HepG2 (cell line): ENCODE data around the gene C11orf24. TPM values are rescaled to one million over a fixed set of nuclear protein-coding genes. Genes with fewer than 3 reads are reported as not detected.

ENCODE experiments used
- ARNT2 ChIP-seq: sonication (generic); formaldehyde crosslinking; IDR thresholded peaks from 2 replicates; pipeline ENCODE4 v1.8.0; 2022; ENCODE audit warnings: mild to moderate bottlenecking, low read depth, missing genetic modification reagents, moderate library complexity
- CCDC6 ChIP-seq: sonication (generic); formaldehyde crosslinking; IDR thresholded peaks from 2 replicates; pipeline ENCODE4 v1.8.1; 2022; ENCODE audit warnings: mild to moderate bottlenecking, missing genetic modification reagents, moderate library complexity
- CHD2 ChIP-seq: IDR thresholded peaks from 2 replicates; pipeline ENCODE4 v1.6.1; 2011; ENCODE audit warnings: low read depth, low read length, improper control_type of control experiment
- DBP ChIP-seq: sonication (generic); formaldehyde crosslinking; IDR thresholded peaks from 2 replicates; pipeline ENCODE4 v1.4.0; 2020; ENCODE audit warnings: missing genetic modification reagents; ENCODE audit errors: not compliant biosample characterization
- MYC ChIP-seq: sonication (generic); formaldehyde crosslinking; IDR thresholded peaks from 2 replicates; pipeline ENCODE4 v1.9.0; 2021; ENCODE audit warnings: missing genetic modification reagents, borderline replicate concordance
- NCOA1 ChIP-seq: sonication (generic); formaldehyde crosslinking; IDR thresholded peaks from 2 replicates; pipeline ENCODE4 v1.9.0; 2021; ENCODE audit warnings: missing genetic modification reagents
- POGK ChIP-seq: sonication (generic); formaldehyde crosslinking; conservative IDR thresholded peaks from 2 replicates; pipeline ENCODE4 v1.8.0; 2022; ENCODE audit warnings: mild to moderate bottlenecking, moderate library complexity, missing genetic modification reagents
- SAFB2 ChIP-seq: sonication (generic); formaldehyde crosslinking; IDR thresholded peaks from 2 replicates; pipeline ENCODE4 v1.5.1; 2020; ENCODE audit warnings: missing genetic modification reagents, low read depth, mild to moderate bottlenecking, borderline replicate concordance
- SMARCE1 ChIP-seq: fragments of 450-650 bp; IDR thresholded peaks from 2 replicates; pipeline ENCODE4 v1.6.1; 2017; ENCODE audit warnings: borderline replicate concordance
- XRCC5 ChIP-seq: fragments of 200-400 bp; formaldehyde crosslinking; optimal IDR thresholded peaks from 2 replicates; pipeline ENCODE3; 2017; ENCODE audit warnings: mild to moderate bottlenecking, low read length
- YEATS4 ChIP-seq: sonication (generic); formaldehyde crosslinking; IDR thresholded peaks from 2 replicates; pipeline ENCODE4 v1.4.0; 2020; ENCODE audit warnings: missing genetic modification reagents, borderline replicate concordance
- ZBTB34 ChIP-seq: sonication (generic); formaldehyde crosslinking; IDR thresholded peaks from 2 replicates; pipeline ENCODE4 v1.8.0; 2022; ENCODE audit warnings: mild to moderate bottlenecking, missing genetic modification reagents
- ZEB1 ChIP-seq: IDR thresholded peaks from 2 replicates; pipeline ENCODE4 v1.6.1; 2012; ENCODE audit warnings: mild to moderate bottlenecking, low read depth, inconsistent platforms; ENCODE audit not compliant: insufficient replicate concordance
- ZNF432 ChIP-seq: sonication (generic); formaldehyde crosslinking; IDR thresholded peaks from 2 replicates; pipeline ENCODE4 v1.5.0; 2020; ENCODE audit warnings: missing genetic modification reagents, mild to moderate bottlenecking, borderline replicate concordance
- ZNF713 ChIP-seq: sonication (generic); formaldehyde crosslinking; IDR thresholded peaks from 2 replicates; pipeline ENCODE4 v1.4.0; 2020; ENCODE audit warnings: mild to moderate bottlenecking, missing genetic modification reagents
- ZNF761 ChIP-seq: sonication (generic); formaldehyde crosslinking; conservative IDR thresholded peaks from 2 replicates; pipeline ENCODE4 v1.4.0; 2020; ENCODE audit warnings: mild to moderate bottlenecking, missing genetic modification reagents
- ZXDC ChIP-seq: sonication (generic); formaldehyde crosslinking; IDR thresholded peaks from 2 replicates; pipeline ENCODE4 v1.5.0; 2020; ENCODE audit warnings: mild to moderate bottlenecking, missing genetic modification reagents
- polyA plus RNA-seq, 8 experiments: library from polyadenylated mRNA; depleted of rRNA in 3 of 8; stranded (reverse) in 7 of 8; unstranded in 1 of 8; fragments of >200 nt; fragmentation: Illumina TruSeq in 4 of 8; extraction: Trizol in 4 of 8; gene quantifications; 2 replicates each; pipeline versions ENCODE4 v1.2.1 to v1.2.3, GENCODE V29; 2011 to 2016; ENCODE audit warnings: low read depth in 4 of 8, missing spikeins in 1 of 8, mixed read lengths in 1 of 8; ENCODE audit not compliant: insufficient read depth in 1 of 8
- total RNA-seq, 5 experiments: library from RNA; depleted of rRNA; stranded (reverse); fragments of >200 nt; fragmentation: Illumina TruSeq; extraction: Trizol; gene quantifications; 2 replicates each; pipeline ENCODE4 v1.2.3, GENCODE V29; 2016; ENCODE audit warnings: low read depth in 1 of 5
- TF ChIP-seq, protein P1 (sequence below): sonication (generic); formaldehyde crosslinking; IDR thresholded peaks from 2 replicates; pipeline ENCODE4 v1.4.0; 2020; ENCODE audit warnings: missing genetic modification reagents
- TF ChIP-seq, protein P2 (sequence below): sonication (generic); formaldehyde crosslinking; IDR thresholded peaks from 2 replicates; pipeline ENCODE4 v1.8.1; 2023; ENCODE audit warnings: missing genetic modification reagents, inconsistent platforms, borderline replicate concordance

Gene C11orf24
- total and polyA plus RNA-seq, 2 of the 13 experiments (the other 11 are each of a cell fraction or from before 2014, with no cell fraction given), result 52.9 to 55.5 TPM

DNA sequence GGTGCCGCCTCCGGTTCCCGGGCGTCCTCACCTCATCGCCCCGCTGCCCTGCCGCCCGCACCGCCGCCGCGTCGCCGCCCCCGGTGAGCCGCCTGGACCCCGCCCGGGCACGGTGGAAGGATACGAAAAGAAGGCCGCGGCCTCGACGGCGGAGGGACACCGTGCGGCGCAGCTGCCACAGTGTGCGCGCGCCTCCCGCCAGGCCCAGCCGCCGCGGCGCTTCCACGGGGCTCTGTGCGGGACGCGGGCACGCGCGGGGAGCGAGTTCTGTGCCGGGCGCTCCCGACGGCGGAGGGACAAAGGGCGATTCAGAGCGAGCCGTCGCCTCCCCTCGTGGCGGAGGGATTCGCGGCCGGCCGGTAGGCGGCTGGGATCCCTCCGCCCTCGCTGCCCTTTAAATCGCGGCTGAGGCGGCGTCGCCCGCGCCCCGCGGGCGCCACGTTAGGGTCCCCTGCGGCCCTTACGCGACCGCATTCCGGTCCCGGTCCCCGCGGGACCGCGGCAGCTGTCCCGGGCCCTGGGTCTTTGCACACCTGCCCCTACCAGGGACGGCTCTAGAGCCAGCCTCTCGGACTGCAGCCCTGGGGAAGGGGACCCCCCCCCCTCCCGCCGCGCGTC is 58.1 kb downstream of the C11orf24 start (continued):
- TF ChIP-seq, protein P1, sequence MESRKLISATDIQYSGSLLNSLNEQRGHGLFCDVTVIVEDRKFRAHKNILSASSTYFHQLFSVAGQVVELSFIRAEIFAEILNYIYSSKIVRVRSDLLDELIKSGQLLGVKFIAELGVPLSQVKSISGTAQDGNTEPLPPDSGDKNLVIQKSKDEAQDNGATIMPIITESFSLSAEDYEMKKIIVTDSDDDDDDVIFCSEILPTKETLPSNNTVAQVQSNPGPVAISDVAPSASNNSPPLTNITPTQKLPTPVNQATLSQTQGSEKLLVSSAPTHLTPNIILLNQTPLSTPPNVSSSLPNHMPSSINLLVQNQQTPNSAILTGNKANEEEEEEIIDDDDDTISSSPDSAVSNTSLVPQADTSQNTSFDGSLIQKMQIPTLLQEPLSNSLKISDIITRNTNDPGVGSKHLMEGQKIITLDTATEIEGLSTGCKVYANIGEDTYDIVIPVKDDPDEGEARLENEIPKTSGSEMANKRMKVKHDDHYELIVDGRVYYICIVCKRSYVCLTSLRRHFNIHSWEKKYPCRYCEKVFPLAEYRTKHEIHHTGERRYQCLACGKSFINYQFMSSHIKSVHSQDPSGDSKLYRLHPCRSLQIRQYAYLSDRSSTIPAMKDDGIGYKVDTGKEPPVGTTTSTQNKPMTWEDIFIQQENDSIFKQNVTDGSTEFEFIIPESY, result no peak
- peak; percentile 80 for TF ChIP-seq POGK
- no peak for TF ChIP-seq ZXDC (CRISPR knock-in tag)
- TF ChIP-seq CCDC6 (CRISPR knock-in tag), result no peak
- TF ChIP-seq NCOA1 (CRISPR knock-in tag), result no peak
- peak; percentile 47; the same call in 1 of the 2 replicates for TF ChIP-seq ARNT2
- no peak for TF ChIP-seq ZNF713 (CRISPR knock-in tag)
- peak; percentile 44; the same call in 1 of the 2 replicates for TF ChIP-seq SAFB2
- peak; percentile 93 for TF ChIP-seq CHD2
- TF ChIP-seq YEATS4 (CRISPR knock-in tag), result peak; percentile 98
- TF ChIP-seq ZBTB34 (CRISPR knock-in tag), result no peak; the same call in 1 of the 2 replicates
- TF ChIP-seq ZNF432, result no peak
- TF ChIP-seq XRCC5, result peak; percentile 93
- TF ChIP-seq, protein P2, sequence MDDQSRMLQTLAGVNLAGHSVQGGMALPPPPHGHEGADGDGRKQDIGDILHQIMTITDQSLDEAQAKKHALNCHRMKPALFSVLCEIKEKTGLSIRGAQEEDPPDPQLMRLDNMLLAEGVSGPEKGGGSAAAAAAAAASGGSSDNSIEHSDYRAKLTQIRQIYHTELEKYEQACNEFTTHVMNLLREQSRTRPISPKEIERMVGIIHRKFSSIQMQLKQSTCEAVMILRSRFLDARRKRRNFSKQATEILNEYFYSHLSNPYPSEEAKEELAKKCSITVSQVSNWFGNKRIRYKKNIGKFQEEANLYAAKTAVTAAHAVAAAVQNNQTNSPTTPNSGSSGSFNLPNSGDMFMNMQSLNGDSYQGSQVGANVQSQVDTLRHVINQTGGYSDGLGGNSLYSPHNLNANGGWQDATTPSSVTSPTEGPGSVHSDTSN (CRISPR knock-in tag), result no peak
- TF ChIP-seq SMARCE1, result no peak
- TF ChIP-seq DBP (CRISPR knock-in tag), result no peak
- peak; percentile 40 for TF ChIP-seq ZEB1
- TF ChIP-seq ZNF761 (CRISPR knock-in tag), result 0 out of 2 replicates have a peak, but pooled peaks have one; percentile 3
- TF ChIP-seq MYC, result peak; percentile 79
